Motor neuron (in vitro differentiated cells): ENCODE results near the gene GAS2L2. TPM values are rescaled to one million over a fixed set of nuclear protein-coding genes. Genes with fewer than 3 reads are reported as not detected.

ENCODE experiments used
- ATAC-seq, 8 experiments: fragments of 200-7000 bp; cut with Tn5 transposase; replicated peaks in 6 of 8; 2 replicates each; pipeline ENCODE4 v1.8.0; 2021; ENCODE audit warnings: mild to moderate bottlenecking in 8 of 8, moderate library complexity in 8 of 8
- H3K27ac ChIP-seq, 2 donors: fragments of 250-450 bp; sonication (Bioruptor Pico); 2 replicates each; pipeline ENCODE4 v1.9.0; 2021; ENCODE audit warnings: antibody characterized with exemption in 2 of 2, mild to moderate bottlenecking in 2 of 2, moderate library complexity in 1 of 2
- H3K4me1 ChIP-seq, 2 donors: fragments of 250-450 bp; sonication (Bioruptor Pico); replicated peaks in 1 of 2; 2 replicates each; pipeline ENCODE4 v1.6.1; 2021; ENCODE audit warnings: antibody characterized with exemption in 2 of 2, mild to moderate bottlenecking in 2 of 2, moderate library complexity in 1 of 2
- H3K4me3 ChIP-seq, 5 donors: fragments of 250-450 bp; sonication (Bioruptor Pico); 2 replicates each; pipeline ENCODE4 v1.9.0; 2021; ENCODE audit warnings: antibody characterized with exemption in 5 of 5, mild to moderate bottlenecking in 5 of 5, moderate library complexity in 4 of 5
- WGBS, 10 experiments: fragments of 450-650 bp; shearing (Covaris generic); methylation state at CpG; one replicate each; pipeline ENCODE4 v1.0.0; 2022; 5-methylcytosine and 5-hydroxymethylcytosine counted together
- in situ Hi-C, 9 experiments: fragments of 400-800 bp; cut with MboI; loops; one replicate each; pipeline ENCODE4 v1.15.0; 2021; ENCODE audit warnings: low sequenced_read_pairs in 9 of 9, low pct_unique_long_range_greater_than_20kb in 2 of 9; ENCODE audit not compliant: unreplicated experiment in 9 of 9
- total RNA-seq, 8 experiments: library from RNA; unstranded; fragments of 300-600 nt; gene quantifications; 2 replicates each; pipeline versions ENCODE4 v1.2.3 to v1.2.4, GENCODE V29; 2022

GAS2L2 gene
- total RNA-seq, 8 experiments from 2014 or later = 0.08 to 1.8 (median 0.22) TPM; not detected in 2

GRCh38 chr17:35750526-35751395, 2.3 kb downstream of the GAS2L2 start:
- in situ Hi-C loops = no loop called here
- WGBS, 10 experiments = 46 to 100% (median 82%) methylated on average over 1 to 3 of the region's 10 CpGs; no CpG with 5 or more reads in 2 of the 10 experiments
- ATAC-seq = peak in 1 of 8 experiments; percentile 5
- Histone ChIP-seq H3K4me1 (peaks cover 0 to 9% of the 10 kb centered on the region in 2 donors), H3K27ac (no peak overlapping the region), H3K4me3 (no peak overlapping the region)

DNA sequence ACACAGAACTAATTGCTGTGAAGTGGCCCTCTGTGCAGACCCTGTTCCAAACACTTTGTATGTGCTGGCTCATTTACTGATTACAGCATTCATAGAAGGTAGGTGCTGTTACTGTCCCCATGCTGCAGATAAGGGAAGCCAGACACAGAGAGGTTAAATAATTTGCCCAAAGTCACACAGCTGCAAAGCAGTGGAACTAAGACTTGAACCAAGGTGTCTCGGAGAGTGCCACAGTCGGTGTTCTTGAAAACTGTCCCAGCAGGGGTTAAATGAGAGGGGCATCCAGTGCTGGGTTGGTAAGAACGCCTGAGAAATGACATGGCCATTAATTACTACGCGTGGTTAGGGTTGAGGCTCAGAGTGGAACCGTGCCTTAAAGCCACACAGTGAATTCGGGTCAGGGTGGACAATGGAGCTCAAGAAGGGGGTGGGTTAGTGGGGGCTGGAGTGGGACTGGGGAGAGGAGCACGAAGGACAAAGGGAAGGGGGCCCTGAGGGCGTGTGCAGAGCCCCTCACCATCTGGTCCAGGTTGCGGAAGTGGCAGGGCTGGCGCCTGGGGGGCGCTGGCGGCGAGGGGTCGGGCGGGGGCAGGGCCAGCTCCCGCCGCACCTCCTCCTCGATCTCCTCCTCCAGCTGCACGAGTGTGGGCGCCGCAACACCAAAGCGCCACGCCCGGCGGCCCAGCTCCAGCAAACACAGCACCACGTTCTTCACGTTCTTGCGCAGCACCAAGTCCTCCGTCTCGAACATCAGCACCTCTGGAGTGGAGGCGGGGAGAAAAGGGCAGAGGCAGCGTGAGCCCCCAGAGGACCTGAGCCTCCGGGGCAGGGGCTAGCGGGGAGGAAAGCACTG, 3.3 kb downstream of the GAS2L2 start:
- Histone ChIP-seq H3K27ac (no peak overlapping the region), H3K4me3 (no peak overlapping the region), H3K4me1 (peaks cover 0 to 9% of the 10 kb centered on the region in 2 donors)
- 0 to 60% methylated on average over 2 of the region's 35 CpGs; no CpG with 5 or more reads in 8 of the 10 experiments for WGBS, 10 experiments
- ATAC-seq = peak in 7 of 8 experiments; percentile 9 to 71 (median 31)
- in situ Hi-C loops = loop anchor here in 3 of 9 experiments (25.0 kb wide), 1 partner anchor 137 kb away; no protein-coding TSS in a partner anchor

DNA sequence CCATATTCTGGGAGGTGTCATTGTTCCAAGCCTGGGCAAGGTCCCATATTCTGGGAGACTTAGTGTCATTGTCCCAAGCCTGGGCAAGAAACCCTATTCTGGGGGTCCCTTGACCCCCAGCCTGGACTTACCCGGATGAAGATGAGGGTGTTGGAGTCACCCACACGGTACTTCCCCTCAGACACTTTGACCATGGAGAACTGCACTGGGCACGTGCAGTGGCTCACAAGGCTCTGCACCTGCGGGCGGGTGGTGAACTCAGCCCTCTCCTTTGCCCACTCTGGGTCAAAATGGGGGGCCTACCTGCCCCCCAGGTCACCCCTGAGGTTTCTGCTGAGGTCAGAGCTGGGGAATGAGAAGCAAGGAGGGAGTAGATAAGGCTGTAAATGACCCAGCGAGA, 4.1 kb downstream of the GAS2L2 start:
- 40 to 100% (median 80%) methylated on average over 1 to 2 of the region's 6 CpGs; no CpG with 5 or more reads in 5 of the 10 experiments for WGBS, 10 experiments
- in situ Hi-C loops = loop anchor here in 3 of 9 experiments (25.0 kb wide), 1 partner anchor 137 kb away; no protein-coding TSS in a partner anchor
- ATAC-seq = no peak
- H3K4me3 ChIP-seq = no peak overlapping the region
- no peak overlapping the region for H3K27ac ChIP-seq
- H3K4me1 ChIP-seq = peaks cover 0 to 9% of the 10 kb centered on the region in 2 donors

GRCh38 chr17:35748341-35748841, 4.6 kb downstream of the GAS2L2 start:
- in situ Hi-C loops = loop anchor here in 3 of 9 experiments (25.0 kb wide), 1 partner anchor 136 kb away; no protein-coding TSS in a partner anchor
- no peak overlapping the region for H3K4me3 ChIP-seq
- H3K4me1 ChIP-seq = peaks cover 0 to 9% of the 10 kb centered on the region in 2 donors
- 50 to 86% methylated on average over 1 of the region's 4 CpGs; no CpG with 5 or more reads in 8 of the 10 experiments for WGBS, 10 experiments
- peak in 2 of 8 experiments; percentile 6 to 12 for ATAC-seq
- no peak overlapping the region for H3K27ac ChIP-seq

- H3K4me1 ChIP-seq = peaks cover 0 to 9% of the 10 kb centered on the region in 2 donors
- in situ Hi-C loops = loop anchor here in 3 of 9 experiments (25.0 kb wide), 1 partner anchor 135 kb away; no protein-coding TSS in a partner anchor
- 19 to 57% methylated on average over 3 to 4 of the region's 12 CpGs; no CpG with 5 or more reads in 8 of the 10 experiments for WGBS, 10 experiments
- H3K27ac ChIP-seq = no peak overlapping the region
- ATAC-seq = peak; percentile 77 to 90 (median 86)
- no peak overlapping the region for H3K4me3 ChIP-seq
Measured at GRCh38 chr17:35747540-35748017, 5.5 kb downstream of the GAS2L2 start.

- in situ Hi-C loops = loop anchor here in 3 of 9 experiments (25.0 kb wide), 1 partner anchor 134 kb away; no protein-coding TSS in a partner anchor
- Histone ChIP-seq H3K4me3 (no peak overlapping the region), H3K4me1 (peaks cover 0 to 15% of the 10 kb centered on the region in 2 donors), H3K27ac (no peak overlapping the region)
- ATAC-seq = no peak
- WGBS, 10 experiments = 0 to 100% (median 87%) methylated on average over 1 to 5 of the region's 15 CpGs; no CpG with 5 or more reads in 4 of the 10 experiments
Measured at GRCh38 chr17:35745749-35746320, 7.2 kb downstream of the GAS2L2 start.

DNA sequence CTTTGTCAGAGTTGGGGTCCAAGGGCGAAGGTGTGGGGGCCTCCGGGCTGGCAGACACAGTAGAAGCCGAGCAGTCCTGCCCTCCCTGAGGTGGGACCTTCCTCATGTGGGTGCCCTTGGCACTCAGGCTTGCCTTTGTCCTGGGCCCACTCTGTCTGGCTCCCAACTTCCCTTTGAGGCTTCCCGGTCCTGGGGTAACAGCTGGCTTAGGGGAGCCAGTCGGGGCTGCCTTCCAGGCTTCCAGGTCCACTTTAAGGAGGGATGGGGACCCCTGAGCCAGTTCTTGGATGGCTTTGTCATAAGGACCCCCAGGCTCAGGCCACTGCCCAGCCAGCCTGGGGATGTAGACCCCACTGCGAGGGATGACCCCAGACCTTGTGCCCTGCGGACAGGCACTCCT, 7.8 kb downstream of the GAS2L2 start:
- Histone ChIP-seq H3K27ac (no peak overlapping the region), H3K4me1 (peaks cover 0 to 14% of the 10 kb centered on the region in 2 donors), H3K4me3 (no peak overlapping the region)
- 17 to 90% (median 72%) methylated on average over 1 to 4 of the region's 7 CpGs; no CpG with 5 or more reads in 5 of the 10 experiments for WGBS, 10 experiments
- in situ Hi-C loops = loop anchor here in 3 of 9 experiments (25.0 kb wide), 1 partner anchor 133 kb away; no protein-coding TSS in a partner anchor
- ATAC-seq = no peak

DNA sequence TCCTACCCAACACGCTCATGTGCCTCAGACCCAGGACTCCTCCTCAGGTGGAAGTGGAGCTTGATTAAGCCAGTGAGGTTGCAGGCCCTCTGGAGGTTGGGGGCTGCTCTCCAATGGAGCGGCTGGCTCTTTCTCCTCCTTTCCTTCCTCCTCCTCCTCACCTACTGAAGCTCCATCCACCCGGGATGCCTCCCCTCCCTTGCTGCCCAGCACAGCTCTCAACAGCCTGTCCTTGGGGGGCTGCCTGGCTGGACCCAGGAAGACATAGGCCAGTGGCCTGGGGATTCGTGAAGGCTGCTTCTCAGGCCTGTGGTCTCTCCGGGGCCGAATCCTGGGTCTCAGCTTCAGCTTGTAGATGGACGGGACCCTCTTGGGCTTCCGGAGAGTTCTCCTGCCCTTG, 8.2 kb downstream of the GAS2L2 start:
- WGBS, 10 experiments = 20 to 82% (median 80%) methylated on average over 1 to 3 of the region's 8 CpGs; no CpG with 5 or more reads in 7 of the 10 experiments
- ATAC-seq = no peak
- peaks cover 0 to 10% of the 10 kb centered on the region in 2 donors for H3K4me1 ChIP-seq

GRCh38 chr17:35743626-35744328, 9.3 kb downstream of the GAS2L2 start:
- H3K4me3 ChIP-seq = no peak overlapping the region
- ATAC-seq = peak in 2 of 8 experiments; percentile 11 to 26
- 0 to 100% (median 27%) methylated on average over 1 to 5 of the region's 7 CpGs; no CpG with 5 or more reads in 3 of the 10 experiments for WGBS, 10 experiments
- in situ Hi-C loops = loop anchor here in 3 of 9 experiments (25.0 kb wide), 1 partner anchor 131 kb away; no protein-coding TSS in a partner anchor
- H3K4me1 ChIP-seq = peaks cover 0 to 6% of the 10 kb centered on the region in 2 donors
- H3K27ac ChIP-seq = no peak overlapping the region

More for the DNA sequence above, 8.2 kb downstream of the GAS2L2 start:
- in situ Hi-C loops = loop anchor here in 3 of 9 experiments (25.0 kb wide), 1 partner anchor 133 kb away; no protein-coding TSS in a partner anchor
- Histone ChIP-seq H3K4me3 (no peak overlapping the region), H3K27ac (no peak overlapping the region)

DNA sequence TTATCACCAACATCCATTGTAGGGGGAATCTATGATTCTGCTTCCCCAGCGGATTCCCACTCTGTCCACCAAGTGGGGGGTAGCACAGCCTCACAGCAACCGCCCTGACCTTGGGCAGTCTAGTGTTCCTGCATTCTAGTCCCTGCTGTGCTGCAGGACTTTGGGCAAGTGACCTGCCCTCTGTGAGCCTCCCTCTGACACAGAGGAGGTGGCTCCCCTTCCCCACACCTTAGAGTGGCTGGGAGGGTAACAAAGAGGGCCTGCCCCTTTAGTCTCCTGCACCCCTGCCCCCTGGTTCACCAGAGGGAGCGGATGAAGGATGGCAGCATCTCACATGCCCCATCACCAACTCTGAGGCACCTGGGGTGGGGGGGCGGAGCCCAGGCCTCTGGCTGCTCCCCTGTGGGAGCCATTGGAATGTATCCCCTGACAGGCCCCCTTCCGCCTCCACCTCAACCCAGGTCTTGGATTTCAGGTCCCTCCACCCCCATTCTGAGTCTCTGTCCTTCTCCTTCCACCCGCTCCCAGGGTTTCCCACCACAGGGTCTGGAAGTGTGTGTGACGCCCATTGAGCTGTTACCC, 10.1 kb downstream of the GAS2L2 start:
- Histone ChIP-seq H3K4me1 (peaks cover 0 to 6% of the 10 kb centered on the region in 2 donors), H3K4me3 (no peak overlapping the region), H3K27ac (no peak overlapping the region)
- 50 to 80% methylated on average over 1 of the region's 7 CpGs; no CpG with 5 or more reads in 8 of the 10 experiments for WGBS, 10 experiments
- in situ Hi-C loops = loop anchor here in 3 of 9 experiments (25.0 kb wide), 1 partner anchor 131 kb away; no protein-coding TSS in a partner anchor
- no peak for ATAC-seq

GRCh38 chr17:35742496-35742895, 10.5 kb downstream of the GAS2L2 start:
- in situ Hi-C loops = loop anchor here in 3 of 9 experiments (25.0 kb wide), 1 partner anchor 130 kb away; no protein-coding TSS in a partner anchor
- no peak overlapping the region for H3K4me3 ChIP-seq
- ATAC-seq = no peak
- WGBS, 10 experiments = 33 to 70% (median 58%) methylated on average over 1 to 7 of the region's 7 CpGs; no CpG with 5 or more reads in 4 of the 10 experiments
- H3K4me1 ChIP-seq = peaks cover 0 to 6% of the 10 kb centered on the region in 2 donors
- H3K27ac ChIP-seq = no peak overlapping the region
